ENCODE results near the gene GPR135. TPM values are rescaled to one million over a fixed set of nuclear protein-coding genes. Genes with fewer than 3 reads are reported as not detected.

GPR135 gene
- polyA plus RNA-seq, 1 of the 3 experiments (the other 2 are of a cell fraction), result 2.1 TPM

DNA sequence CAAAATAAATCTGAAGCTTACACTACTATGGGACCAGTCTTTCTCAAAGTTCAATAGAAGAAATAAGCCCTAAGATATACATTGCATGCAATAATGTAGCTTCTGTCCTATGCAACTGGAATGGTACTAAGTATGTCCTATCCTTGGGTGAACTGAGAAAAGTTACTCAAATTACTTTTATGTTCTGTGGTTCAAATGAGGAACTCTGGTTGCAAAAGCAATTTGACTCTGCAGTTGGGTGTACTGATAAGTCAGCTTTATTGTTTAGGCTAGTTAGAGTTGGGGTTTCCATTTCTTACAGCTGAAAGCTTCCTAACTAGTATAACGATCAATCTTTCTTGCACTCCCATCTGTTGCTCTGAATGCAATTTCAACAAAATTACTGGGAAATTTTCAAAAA lies 29.2 kb downstream of the GPR135 start:
- CTCF ChIA-PET, result interaction anchor here (0.7 to 2.7 kb wide), 5 partner anchors 8 to 313 kb away, joined by 3 to 10 read pairs (median 3); no protein-coding TSS in a partner anchor
- Histone ChIP-seq H3K9me3 (no peaks in the 10 kb centered on the region), H3K9ac (no peak overlapping the region), H3K79me2 (ENCODE audit: insufficient read depth) (peaks cover 15% of the 10 kb centered on the region; the same call in 1 of the 2 replicates), H3K9me2 (no peaks in the 10 kb centered on the region), H3K27ac (ENCODE audit: low read depth in 2 of 2, low read length in 1 of 2) (no peak overlapping the region), H3K4me3 (ENCODE audit: low read depth in 2 of 2, low read length in 1 of 2) (no peak overlapping the region), H3K27me3 (ENCODE audit: insufficient read depth) (no peaks in the 10 kb centered on the region), H3K4me1 (ENCODE audit: control insufficient read depth in 1 of 2, insufficient read depth in 2 of 2, low read depth in 1 of 2, low read length in 1 of 2) (peaks cover 0 to 21% of the 10 kb centered on the region in 2 experiments; a peak in 3 of 4 replicates), H3K36me3 (replicated peaks in 1 of 2; ENCODE audit: control insufficient read depth in 1 of 2, insufficient read depth in 2 of 2, low read length in 1 of 2) (peaks cover 0 to 36% of the 10 kb centered on the region in 2 experiments), H3K4me2 (no peak overlapping the region), H2AFZ (ENCODE audit: low read depth) (no peak overlapping the region), H4K20me1 (ENCODE audit: insufficient read depth) (no peaks in the 10 kb centered on the region), H3F3A (replicated peaks; ENCODE audit: insufficient read depth) (peaks cover 27% of the 10 kb centered on the region)
- POLR2A ChIA-PET, result no interaction called here
- DNase-seq, result no peak
- 100% methylated on average over 1 of the region's 1 CpG for WGBS (ENCODE audit: low lambda C conversion rate)
- TF ChIP-seq FOXJ3 (CRISPR knock-in tag; IDR thresholded peaks at IDR 0.05), result no peak
- TF ChIP-seq, protein P1, sequence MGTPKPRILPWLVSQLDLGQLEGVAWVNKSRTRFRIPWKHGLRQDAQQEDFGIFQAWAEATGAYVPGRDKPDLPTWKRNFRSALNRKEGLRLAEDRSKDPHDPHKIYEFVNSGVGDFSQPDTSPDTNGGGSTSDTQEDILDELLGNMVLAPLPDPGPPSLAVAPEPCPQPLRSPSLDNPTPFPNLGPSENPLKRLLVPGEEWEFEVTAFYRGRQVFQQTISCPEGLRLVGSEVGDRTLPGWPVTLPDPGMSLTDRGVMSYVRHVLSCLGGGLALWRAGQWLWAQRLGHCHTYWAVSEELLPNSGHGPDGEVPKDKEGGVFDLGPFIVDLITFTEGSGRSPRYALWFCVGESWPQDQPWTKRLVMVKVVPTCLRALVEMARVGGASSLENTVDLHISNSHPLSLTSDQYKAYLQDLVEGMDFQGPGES (IDR thresholded peaks at IDR 0.05; ENCODE audit: low read depth, low read length), result no peak
- TF ChIP-seq, protein P2, sequence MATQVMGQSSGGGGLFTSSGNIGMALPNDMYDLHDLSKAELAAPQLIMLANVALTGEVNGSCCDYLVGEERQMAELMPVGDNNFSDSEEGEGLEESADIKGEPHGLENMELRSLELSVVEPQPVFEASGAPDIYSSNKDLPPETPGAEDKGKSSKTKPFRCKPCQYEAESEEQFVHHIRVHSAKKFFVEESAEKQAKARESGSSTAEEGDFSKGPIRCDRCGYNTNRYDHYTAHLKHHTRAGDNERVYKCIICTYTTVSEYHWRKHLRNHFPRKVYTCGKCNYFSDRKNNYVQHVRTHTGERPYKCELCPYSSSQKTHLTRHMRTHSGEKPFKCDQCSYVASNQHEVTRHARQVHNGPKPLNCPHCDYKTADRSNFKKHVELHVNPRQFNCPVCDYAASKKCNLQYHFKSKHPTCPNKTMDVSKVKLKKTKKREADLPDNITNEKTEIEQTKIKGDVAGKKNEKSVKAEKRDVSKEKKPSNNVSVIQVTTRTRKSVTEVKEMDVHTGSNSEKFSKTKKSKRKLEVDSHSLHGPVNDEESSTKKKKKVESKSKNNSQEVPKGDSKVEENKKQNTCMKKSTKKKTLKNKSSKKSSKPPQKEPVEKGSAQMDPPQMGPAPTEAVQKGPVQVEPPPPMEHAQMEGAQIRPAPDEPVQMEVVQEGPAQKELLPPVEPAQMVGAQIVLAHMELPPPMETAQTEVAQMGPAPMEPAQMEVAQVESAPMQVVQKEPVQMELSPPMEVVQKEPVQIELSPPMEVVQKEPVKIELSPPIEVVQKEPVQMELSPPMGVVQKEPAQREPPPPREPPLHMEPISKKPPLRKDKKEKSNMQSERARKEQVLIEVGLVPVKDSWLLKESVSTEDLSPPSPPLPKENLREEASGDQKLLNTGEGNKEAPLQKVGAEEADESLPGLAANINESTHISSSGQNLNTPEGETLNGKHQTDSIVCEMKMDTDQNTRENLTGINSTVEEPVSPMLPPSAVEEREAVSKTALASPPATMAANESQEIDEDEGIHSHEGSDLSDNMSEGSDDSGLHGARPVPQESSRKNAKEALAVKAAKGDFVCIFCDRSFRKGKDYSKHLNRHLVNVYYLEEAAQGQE (IDR thresholded peaks at IDR 0.05; ENCODE audit: low read depth, low read length), result no peak
- TF ChIP-seq SIN3A (IDR thresholded peaks at IDR 0.05; ENCODE audit: borderline replicate concordance, low read depth, low read length), result no peak
- TF ChIP-seq, protein P3, sequence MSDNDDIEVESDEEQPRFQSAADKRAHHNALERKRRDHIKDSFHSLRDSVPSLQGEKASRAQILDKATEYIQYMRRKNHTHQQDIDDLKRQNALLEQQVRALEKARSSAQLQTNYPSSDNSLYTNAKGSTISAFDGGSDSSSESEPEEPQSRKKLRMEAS (IDR thresholded peaks at IDR 0.05; ENCODE audit: low read depth), result no peak
- no peak for TF ChIP-seq NFIC (IDR thresholded peaks at IDR 0.05; ENCODE audit: borderline replicate concordance)
- TF ChIP-seq POLR2AphosphoS5 (IDR thresholded peaks at IDR 0.05; ENCODE audit: low read depth, low read length), result no peak
- TF ChIP-seq, protein P4, sequence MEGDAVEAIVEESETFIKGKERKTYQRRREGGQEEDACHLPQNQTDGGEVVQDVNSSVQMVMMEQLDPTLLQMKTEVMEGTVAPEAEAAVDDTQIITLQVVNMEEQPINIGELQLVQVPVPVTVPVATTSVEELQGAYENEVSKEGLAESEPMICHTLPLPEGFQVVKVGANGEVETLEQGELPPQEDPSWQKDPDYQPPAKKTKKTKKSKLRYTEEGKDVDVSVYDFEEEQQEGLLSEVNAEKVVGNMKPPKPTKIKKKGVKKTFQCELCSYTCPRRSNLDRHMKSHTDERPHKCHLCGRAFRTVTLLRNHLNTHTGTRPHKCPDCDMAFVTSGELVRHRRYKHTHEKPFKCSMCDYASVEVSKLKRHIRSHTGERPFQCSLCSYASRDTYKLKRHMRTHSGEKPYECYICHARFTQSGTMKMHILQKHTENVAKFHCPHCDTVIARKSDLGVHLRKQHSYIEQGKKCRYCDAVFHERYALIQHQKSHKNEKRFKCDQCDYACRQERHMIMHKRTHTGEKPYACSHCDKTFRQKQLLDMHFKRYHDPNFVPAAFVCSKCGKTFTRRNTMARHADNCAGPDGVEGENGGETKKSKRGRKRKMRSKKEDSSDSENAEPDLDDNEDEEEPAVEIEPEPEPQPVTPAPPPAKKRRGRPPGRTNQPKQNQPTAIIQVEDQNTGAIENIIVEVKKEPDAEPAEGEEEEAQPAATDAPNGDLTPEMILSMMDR (IDR thresholded peaks at IDR 0.05), result no peak
- no peak for TF ChIP-seq MEF2A (IDR thresholded peaks at IDR 0.05; ENCODE audit: borderline replicate concordance, low read depth)
- no peak for TF ChIP-seq FOSL2 (IDR thresholded peaks at IDR 0.05; ENCODE audit: borderline replicate concordance, low read depth)
- TF ChIP-seq RFX5 (IDR thresholded peaks at IDR 0.05; ENCODE audit: low read length), result no peak
- TF ChIP-seq, protein P5, sequence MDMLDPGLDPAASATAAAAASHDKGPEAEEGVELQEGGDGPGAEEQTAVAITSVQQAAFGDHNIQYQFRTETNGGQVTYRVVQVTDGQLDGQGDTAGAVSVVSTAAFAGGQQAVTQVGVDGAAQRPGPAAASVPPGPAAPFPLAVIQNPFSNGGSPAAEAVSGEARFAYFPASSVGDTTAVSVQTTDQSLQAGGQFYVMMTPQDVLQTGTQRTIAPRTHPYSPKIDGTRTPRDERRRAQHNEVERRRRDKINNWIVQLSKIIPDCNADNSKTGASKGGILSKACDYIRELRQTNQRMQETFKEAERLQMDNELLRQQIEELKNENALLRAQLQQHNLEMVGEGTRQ (IDR thresholded peaks at IDR 0.05; ENCODE audit: borderline replicate concordance, low read depth, low read length), result no peak
- TF ChIP-seq RAD21 (IDR thresholded peaks at IDR 0.05; ENCODE audit: low read length), result no peak

All from SK-N-SH (cell line).